22Rv1 (cell line): ENCODE measurements around the gene TMC1.

Experiments
- H3K27ac ChIP-seq: fragments of 450-650 bp; 2 replicates; pipeline ENCODE4 v1.5.1; 2017
- CTCF ChIP-seq: fragments of 450-650 bp; IDR thresholded peaks from 2 replicates; pipeline ENCODE4 v1.5.1; 2017; ENCODE audit warnings: mild to moderate bottlenecking
- ZFX ChIP-seq: fragments of 450-650 bp; IDR thresholded peaks from 2 replicates; pipeline ENCODE4 v1.6.1; 2017; ENCODE audit warnings: antibody characterized with exemption, borderline replicate concordance

TMC1 gene

GRCh38 chr9:72598639-72599038 lies 77.2 kb downstream of the TMC1 start:
- no peak overlapping the region for H3K27ac ChIP-seq
- TF ChIP-seq CTCF: no peak
- TF ChIP-seq ZFX: no peak

- TF ChIP-seq ZFX (no peak), CTCF (no peak; the same call in 1 of the 2 replicates)
- no peak overlapping the region for H3K27ac ChIP-seq
These were observed 78.6 kb downstream of the TMC1 start for GRCh38 chr9:72599874-72600534.

GRCh38 chr9:72600671-72601070 lies 79.3 kb downstream of the TMC1 start:
- TF ChIP-seq CTCF: no peak
- TF ChIP-seq ZFX: no peak
- no peak overlapping the region for H3K27ac ChIP-seq

GRCh38 chr9:72601615-72602014 lies 80.2 kb downstream of the TMC1 start:
- no peak overlapping the region for H3K27ac ChIP-seq
- no peak for TF ChIP-seq CTCF
- TF ChIP-seq ZFX: no peak

- H3K27ac ChIP-seq: no peak overlapping the region
- TF ChIP-seq CTCF: no peak
- TF ChIP-seq ZFX: no peak
These were observed 91.0 kb downstream of the TMC1 start for GRCh38 chr9:72612449-72612848.

- no peak overlapping the region for H3K27ac ChIP-seq
- TF ChIP-seq CTCF: no peak
- no peak for TF ChIP-seq ZFX
These were observed 92.7 kb downstream of the TMC1 start for GRCh38 chr9:72614067-72614466.

GRCh38 chr9:72615931-72616330 lies 94.5 kb downstream of the TMC1 start:
- TF ChIP-seq CTCF: no peak
- TF ChIP-seq ZFX: no peak
- H3K27ac ChIP-seq: no peak overlapping the region
